H9 (cell line): ENCODE data around the gene HSPA1L. TPM values are rescaled to one million over a fixed set of nuclear protein-coding genes. Genes with fewer than 3 reads are reported as not detected.
A peak's percentile ranks its signal among the peaks of the same experiment; 100 is the strongest.
"Not testable (repeated sequence)": the region's sequence is repeated elsewhere in the genome, so short reads cannot be mapped to it uniquely, and the experiment has no call there.

Experiments used
- DNase-seq: peaks from one replicate; pipeline ENCODE4 v3.0.0-alpha.2; 2017
- H2AFZ ChIP-seq: one replicate; pipeline ENCODE4 v1.6.1; 2013; ENCODE audit warnings: mild to moderate bottlenecking, low read length, control low read depth, moderate library complexity
- H2AK5ac ChIP-seq: 2 replicates; pipeline ENCODE4 v1.6.1; 2013; ENCODE audit warnings: low read length, control low read depth, mixed read lengths; ENCODE audit not compliant: insufficient read length
- H2BK120ac ChIP-seq: one replicate; pipeline ENCODE4 v1.6.1; 2013; ENCODE audit warnings: low read depth, mild to moderate bottlenecking, low read length, control low read depth, inconsistent platforms; ENCODE audit not compliant: poor library complexity, severe bottlenecking
- H2BK12ac ChIP-seq: 2 replicates; pipeline ENCODE4 v1.6.1; 2013; ENCODE audit warnings: low read length, control low read depth, mixed read lengths, low read depth; ENCODE audit not compliant: insufficient read length
- H2BK15ac ChIP-seq: 2 replicates; pipeline ENCODE4 v1.6.1; 2013; ENCODE audit warnings: low read depth, low read length, control low read depth
- H2BK20ac ChIP-seq: one replicate; pipeline ENCODE4 v1.6.1; 2013; ENCODE audit warnings: low read depth, mild to moderate bottlenecking, low read length, control low read depth, inconsistent platforms; ENCODE audit not compliant: poor library complexity, severe bottlenecking
- H2BK5ac ChIP-seq: 2 replicates; pipeline ENCODE4 v1.6.1; 2013; ENCODE audit warnings: low read length, control low read depth, mixed read lengths; ENCODE audit not compliant: insufficient read length
- H3K14ac ChIP-seq: 2 replicates; pipeline ENCODE4 v1.6.1; 2013; ENCODE audit warnings: low read length, control low read depth; ENCODE audit not compliant: insufficient read depth
- H3K18ac ChIP-seq: 2 replicates; pipeline ENCODE4 v1.6.1; 2013; ENCODE audit warnings: low read depth, mild to moderate bottlenecking, mixed read lengths, low read length, control low read depth; ENCODE audit not compliant: insufficient read length
- H3K23ac ChIP-seq: 2 replicates; pipeline ENCODE4 v1.6.1; 2013; ENCODE audit warnings: low read length, control low read depth, mixed read lengths, low read depth; ENCODE audit not compliant: insufficient read length
- H3K23me2 ChIP-seq: 2 replicates; pipeline ENCODE4 v1.6.1; 2013; ENCODE audit warnings: low read depth, mild to moderate bottlenecking, mixed read lengths, low read length, control low read depth; ENCODE audit not compliant: insufficient read length, poor library complexity, severe bottlenecking
- H3K27ac ChIP-seq: 2 replicates; pipeline ENCODE4 v1.5.1; 2013; ENCODE audit warnings: low read length, control low read depth, mixed read lengths, low read depth; ENCODE audit not compliant: insufficient read length
- H3K27me3 ChIP-seq: 2 replicates; pipeline ENCODE4 v1.6.1; 2013; ENCODE audit warnings: low read length, control low read depth, inconsistent platforms; ENCODE audit not compliant: insufficient read depth
- H3K4ac ChIP-seq: 2 replicates; pipeline ENCODE4 v1.6.1; 2013; ENCODE audit warnings: low read depth, mild to moderate bottlenecking, control low read depth, inconsistent platforms, low read length, moderate library complexity
- H3K4me1 ChIP-seq: 2 replicates; pipeline ENCODE4 v1.6.1; 2013; ENCODE audit warnings: low read length, control low read depth, inconsistent platforms; ENCODE audit not compliant: insufficient read depth
- H3K4me2 ChIP-seq: 2 replicates; pipeline ENCODE4 v1.6.1; 2013; ENCODE audit warnings: low read length, control low read depth, mixed read lengths; ENCODE audit not compliant: insufficient read length, insufficient read depth
- H3K56ac ChIP-seq: 2 replicates; pipeline ENCODE4 v1.6.1; 2013; ENCODE audit warnings: low read depth, mild to moderate bottlenecking, mixed read lengths, low read length, control low read depth; ENCODE audit not compliant: insufficient read length
- H3K79me1 ChIP-seq: 2 replicates; pipeline ENCODE4 v1.6.1; 2013; ENCODE audit warnings: low read depth, mild to moderate bottlenecking, moderate library complexity, low read length, control low read depth, inconsistent platforms; ENCODE audit not compliant: insufficient read depth, poor library complexity, severe bottlenecking
- H3K79me2 ChIP-seq: 2 replicates; pipeline ENCODE4 v1.6.1; 2013; ENCODE audit warnings: low read length, control low read depth, inconsistent platforms; ENCODE audit not compliant: insufficient read depth
- H3K9ac ChIP-seq: 2 replicates; pipeline ENCODE4 v1.6.1; 2013; ENCODE audit warnings: low read length, control low read depth, mixed read lengths; ENCODE audit not compliant: insufficient read length; ENCODE audit errors: extremely low read depth
- H3K9me3 ChIP-seq: one replicate; pipeline ENCODE4 v1.6.1; 2013; ENCODE audit warnings: low read depth, low read length, inconsistent platforms; ENCODE audit not compliant: control insufficient read depth
- H3T11ph ChIP-seq: one replicate; pipeline ENCODE4 v1.6.1; 2013; ENCODE audit warnings: mild to moderate bottlenecking, low read length, control low read depth, inconsistent platforms
- H4K20me1 ChIP-seq: one replicate; pipeline ENCODE4 v1.6.1; 2013; ENCODE audit not compliant: control insufficient read depth, insufficient read length, insufficient read depth
- H4K5ac ChIP-seq: 2 replicates; pipeline ENCODE4 v1.6.1; 2013; ENCODE audit warnings: low read depth, mild to moderate bottlenecking, mixed read lengths, low read length, control low read depth; ENCODE audit not compliant: insufficient read length
- H4K8ac ChIP-seq: replicated peaks from 2 replicates; pipeline ENCODE4 v1.6.1; 2013; ENCODE audit warnings: low read length, control low read depth, mixed read lengths, low read depth; ENCODE audit not compliant: insufficient read length
- H4K91ac ChIP-seq: 2 replicates; pipeline ENCODE4 v1.6.1; 2013; ENCODE audit warnings: low read depth, mild to moderate bottlenecking, moderate library complexity, mixed read lengths, low read length, control low read depth; ENCODE audit not compliant: insufficient read length
- H3K27ac Mint-ChIP-seq, 3 experiments: 2 replicates in 2 of 3; 3 replicates in 1 of 3; pipeline ENCODE4 v1.8.0; 2020 to 2021; ENCODE audit warnings: mixed read lengths in 3 of 3, mild to moderate bottlenecking in 1 of 3, moderate library complexity in 1 of 3
- H3K27me3 Mint-ChIP-seq: 2 replicates; pipeline ENCODE4 v1.8.0; 2021; ENCODE audit warnings: low read depth, mild to moderate bottlenecking, moderate library complexity, mixed read lengths
- H3K36me3 Mint-ChIP-seq, 3 experiments: 2 replicates in 2 of 3; 3 replicates in 1 of 3; pipeline ENCODE4 v1.8.0; 2020 to 2021; ENCODE audit warnings: low read depth in 3 of 3, mixed read lengths in 3 of 3; ENCODE audit not compliant: insufficient read depth in 1 of 3
- H3K4me1 Mint-ChIP-seq, 2 experiments: 2 replicates each; pipeline ENCODE4 v1.8.0; 2020; ENCODE audit warnings: mixed read lengths in 2 of 2
- H3K4me3 Mint-ChIP-seq, 2 experiments: 2 replicates in 1 of 2; 3 replicates in 1 of 2; pipeline ENCODE4 v1.8.0; 2020 to 2021; ENCODE audit warnings: mild to moderate bottlenecking in 2 of 2, mixed read lengths in 2 of 2, moderate library complexity in 1 of 2
- H3K9me3 Mint-ChIP-seq, 2 experiments: 2 replicates in 1 of 2; 3 replicates in 1 of 2; pipeline ENCODE4 v1.8.0; 2020; ENCODE audit warnings: mild to moderate bottlenecking in 2 of 2, mixed read lengths in 2 of 2, moderate library complexity in 1 of 2
- WGBS: extraction: QIAGEN DNeasy Blood & Tissue Kit; methylation state at CpG from one replicate; pipeline ENCODE4 v1.1.7; 2013; ENCODE audit warnings: missing lambda C conversion rate, low lambda C conversion rate, mixed read lengths; ENCODE audit not compliant: insufficient read length; ENCODE audit errors: extremely low coverage; 5-methylcytosine and 5-hydroxymethylcytosine counted together
- total RNA-seq: library from RNA; stranded (reverse); gene quantifications from 2 replicates; pipeline ENCODE4 v1.2.1, GENCODE V29; 2021

Gene HSPA1L
- total RNA-seq, 1 experiment from 2014 or later, result 2.5 TPM

DNA sequence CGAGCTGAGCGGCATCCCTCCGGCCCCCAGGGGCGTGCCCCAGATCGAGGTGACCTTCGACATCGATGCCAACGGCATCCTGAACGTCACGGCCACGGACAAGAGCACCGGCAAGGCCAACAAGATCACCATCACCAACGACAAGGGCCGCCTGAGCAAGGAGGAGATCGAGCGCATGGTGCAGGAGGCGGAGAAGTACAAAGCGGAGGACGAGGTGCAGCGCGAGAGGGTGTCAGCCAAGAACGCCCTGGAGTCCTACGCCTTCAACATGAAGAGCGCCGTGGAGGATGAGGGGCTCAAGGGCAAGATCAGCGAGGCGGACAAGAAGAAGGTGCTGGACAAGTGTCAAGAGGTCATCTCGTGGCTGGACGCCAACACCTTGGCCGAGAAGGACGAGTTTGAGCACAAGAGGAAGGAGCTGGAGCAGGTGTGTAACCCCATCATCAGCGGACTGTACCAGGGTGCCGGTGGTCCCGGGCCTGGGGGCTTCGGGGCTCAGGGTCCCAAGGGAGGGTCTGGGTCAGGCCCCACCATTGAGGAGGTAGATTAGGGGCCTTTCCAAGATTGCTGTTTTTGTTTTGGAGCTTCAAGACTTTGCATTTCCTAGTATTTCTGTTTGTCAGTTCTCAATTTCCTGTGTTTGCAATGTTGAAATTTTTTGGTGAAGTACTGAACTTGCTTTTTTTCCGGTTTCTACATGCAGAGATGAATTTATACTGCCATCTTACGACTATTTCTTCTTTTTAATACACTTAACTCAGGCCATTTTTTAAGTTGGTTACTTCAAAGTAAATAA, 2.2 kb upstream of the HSPA1L start:
- not testable (repeated sequence) for H3K27me3 Mint-ChIP-seq, DNase-seq, H4K20me1 ChIP-seq, H3K79me1 ChIP-seq, H3K23ac ChIP-seq, H3K9me3 ChIP-seq, H3K18ac ChIP-seq, H3K27ac ChIP-seq, H3K4me1 ChIP-seq, H2AFZ ChIP-seq, H3K4ac ChIP-seq, H2BK20ac ChIP-seq, H3K14ac ChIP-seq, H2AK5ac ChIP-seq, H2BK15ac ChIP-seq, H3K27ac Mint-ChIP-seq, H3K9me3 Mint-ChIP-seq, H4K8ac ChIP-seq, H3K9ac ChIP-seq, H3T11ph ChIP-seq, H3K27me3 ChIP-seq, H2BK12ac ChIP-seq, H3K56ac ChIP-seq, H2BK120ac ChIP-seq, H4K5ac ChIP-seq, H4K91ac ChIP-seq, H3K79me2 ChIP-seq, H2BK5ac ChIP-seq
- Mint-ChIP-seq H3K4me1 (peaks cover 28 to 32% of the 10 kb centered on the region in 2 experiments), H3K36me3 (peaks cover 3 to 10% (median 6%) of the 10 kb centered on the region in 3 experiments; a peak in 5 of 7 replicates), H3K4me3 (peak overlapping the region; percentile 38 to 67)
- WGBS, result no CpG with 5 or more reads among the region's 37 CpGs
- peak overlapping the region; percentile 28 for H3K4me2 ChIP-seq
- peaks cover 16% of the 10 kb centered on the region for H3K23me2 ChIP-seq
